K562 (cell line): Measurements from ENCODE around the gene KIAA0930. TPM values are rescaled to one million over a fixed set of nuclear protein-coding genes. Genes with fewer than 3 reads are reported as not detected.
A peak's percentile ranks its signal among the peaks of the same experiment; 100 is the strongest.

Experiments used
- ATF7 ChIP-seq: fragments of 450-650 bp; IDR thresholded peaks from 2 replicates; pipeline ENCODE4 v1.7.1; 2014; ENCODE audit warnings: mild to moderate bottlenecking, moderate library complexity
- CBFA2T2 ChIP-seq: fragments of 450-650 bp; conservative IDR thresholded peaks from 2 replicates; pipeline ENCODE4 v1.6.1; 2017; ENCODE audit warnings: mild to moderate bottlenecking
- EGR1 ChIP-seq: fragments of 450-650 bp; conservative IDR thresholded peaks from 2 replicates; pipeline ENCODE4 v1.6.1; 2017; ENCODE audit warnings: mild to moderate bottlenecking
- ESRRA ChIP-seq: fragments of 450-650 bp; IDR thresholded peaks from 2 replicates; pipeline ENCODE4 v1.6.1; 2014; ENCODE audit warnings: low read depth, mild to moderate bottlenecking, moderate library complexity, borderline replicate concordance
- POLR2G ChIP-seq: fragments of 200-400 bp; formaldehyde crosslinking; IDR thresholded peaks from 2 replicates; pipeline ENCODE4 v1.6.1; 2017; ENCODE audit warnings: low read depth, mild to moderate bottlenecking, antibody characterized with exemption, low read length, moderate library complexity
- RAD51 ChIP-seq: fragments of 450-650 bp; IDR thresholded peaks from 2 replicates; pipeline ENCODE4 v1.7.1; 2016; ENCODE audit warnings: low read depth, mild to moderate bottlenecking, borderline replicate concordance
- ZNF143 ChIP-seq: sonication (generic); formaldehyde crosslinking; IDR thresholded peaks from 2 replicates; pipeline ENCODE4 v1.9.0; 2022; ENCODE audit warnings: mild to moderate bottlenecking, missing genetic modification reagents
- ZNF212 ChIP-seq: fragments of 450-650 bp; formaldehyde crosslinking; IDR thresholded peaks from 2 replicates; pipeline ENCODE4 v1.4.0; 2020; ENCODE audit warnings: mild to moderate bottlenecking
- ZNF274 ChIP-seq: IDR thresholded peaks from 2 replicates; pipeline ENCODE4 v1.6.1; 2011; ENCODE audit warnings: low read depth, mild to moderate bottlenecking, low read length, moderate library complexity, borderline replicate concordance
- ZNF282 ChIP-seq: sonication (generic); formaldehyde crosslinking; IDR thresholded peaks from 2 replicates; pipeline ENCODE4 v1.8.1; 2023; ENCODE audit warnings: missing genetic modification reagents
- ZNF561 ChIP-seq: fragments of 450-650 bp; formaldehyde crosslinking; conservative IDR thresholded peaks from 2 replicates; pipeline ENCODE4 v1.4.0; 2020; ENCODE audit warnings: mild to moderate bottlenecking, moderate library complexity
- polyA plus RNA-seq, 8 experiments: library from polyadenylated mRNA; depleted of rRNA in 4 of 8; stranded (reverse) in 5 of 8; unstranded in 3 of 8; fragments of >200 nt; fragmentation: Nextera tagmentation in 2 of 8; fragmentation: Illumina TruSeq in 1 of 8; extraction: Ambion mirVana in 2 of 8; extraction: Trizol in 1 of 8; gene quantifications; 2 replicates each; pipeline versions ENCODE4 v1.2.1 to v1.2.3, GENCODE V29; 2011 to 2014; ENCODE audit warnings: inconsistent platforms in 1 of 8, missing spikeins in 1 of 8
- total RNA-seq, 7 experiments: library from RNA; depleted of rRNA in 6 of 7; stranded (reverse); fragments of >200 nt in 6 of 7; fragmentation: Illumina TruSeq in 2 of 7; extraction: Trizol in 2 of 7; gene quantifications; 2 replicates each; pipeline versions ENCODE4 v1.2.1 to v1.2.3, GENCODE V29; 2011 to 2021; ENCODE audit warnings: low replicate concordance in 1 of 7
- TF ChIP-seq, protein P1 (sequence below): fragments of 450-650 bp; IDR thresholded peaks from 2 replicates; pipeline ENCODE4 v1.6.1; 2016; ENCODE audit warnings: mild to moderate bottlenecking, moderate library complexity
- TF ChIP-seq, protein P2 (sequence below): fragments of 250-450 bp; sonication (Bioruptor Pico); IDR thresholded peaks from 2 replicates; pipeline ENCODE4 v1.4.0; 2020; ENCODE audit warnings: mild to moderate bottlenecking, moderate library complexity

KIAA0930 gene
- total and polyA plus RNA-seq, 9 of the 15 experiments (the other 6 are each of a cell fraction or from before 2014, with no cell fraction given) = 0.24 to 12.1 (median 6.4) TPM

DNA sequence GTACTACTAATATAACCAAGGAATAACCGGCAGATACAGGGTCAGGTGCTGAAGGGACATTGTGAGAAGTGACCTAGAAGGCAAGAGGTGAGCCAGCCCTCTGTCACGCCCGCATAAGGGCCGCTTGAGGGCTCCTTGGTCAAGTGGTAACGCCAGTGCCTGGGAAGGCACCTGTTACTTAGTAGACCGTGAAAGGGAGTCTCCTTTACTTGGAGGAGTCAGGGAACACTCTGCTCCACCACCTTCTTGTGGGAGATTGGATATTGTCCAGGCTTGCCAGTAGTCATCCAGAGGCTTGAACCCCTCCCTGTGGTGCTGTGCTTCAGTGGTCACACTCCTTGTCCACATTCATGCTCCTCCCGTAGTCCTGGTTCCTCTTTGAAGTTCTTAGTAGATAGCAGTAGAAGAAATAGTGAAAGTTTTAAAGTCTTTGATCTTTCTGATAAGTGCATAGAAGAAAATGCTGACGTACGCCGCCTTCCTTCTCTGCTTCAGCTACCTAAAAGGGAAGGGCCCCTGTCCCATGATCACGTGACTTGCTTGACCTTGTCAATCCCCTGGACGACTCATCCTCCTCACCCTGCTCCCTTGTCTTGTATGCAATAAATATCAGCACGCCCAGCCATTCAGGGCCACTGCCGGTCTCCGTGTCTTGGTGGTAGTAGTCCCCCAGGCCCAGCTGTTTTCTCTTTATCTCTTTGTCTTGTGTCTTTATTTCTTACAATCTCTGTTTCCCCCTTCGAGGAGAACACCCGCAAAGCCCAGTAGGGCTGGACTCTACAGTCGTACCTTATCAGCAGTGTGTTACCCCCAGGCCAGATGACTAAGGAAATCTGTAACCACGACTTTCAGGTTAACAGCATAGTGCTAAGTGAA, 70.9 kb downstream of the KIAA0930 start (continued):
- TF ChIP-seq, protein P1, sequence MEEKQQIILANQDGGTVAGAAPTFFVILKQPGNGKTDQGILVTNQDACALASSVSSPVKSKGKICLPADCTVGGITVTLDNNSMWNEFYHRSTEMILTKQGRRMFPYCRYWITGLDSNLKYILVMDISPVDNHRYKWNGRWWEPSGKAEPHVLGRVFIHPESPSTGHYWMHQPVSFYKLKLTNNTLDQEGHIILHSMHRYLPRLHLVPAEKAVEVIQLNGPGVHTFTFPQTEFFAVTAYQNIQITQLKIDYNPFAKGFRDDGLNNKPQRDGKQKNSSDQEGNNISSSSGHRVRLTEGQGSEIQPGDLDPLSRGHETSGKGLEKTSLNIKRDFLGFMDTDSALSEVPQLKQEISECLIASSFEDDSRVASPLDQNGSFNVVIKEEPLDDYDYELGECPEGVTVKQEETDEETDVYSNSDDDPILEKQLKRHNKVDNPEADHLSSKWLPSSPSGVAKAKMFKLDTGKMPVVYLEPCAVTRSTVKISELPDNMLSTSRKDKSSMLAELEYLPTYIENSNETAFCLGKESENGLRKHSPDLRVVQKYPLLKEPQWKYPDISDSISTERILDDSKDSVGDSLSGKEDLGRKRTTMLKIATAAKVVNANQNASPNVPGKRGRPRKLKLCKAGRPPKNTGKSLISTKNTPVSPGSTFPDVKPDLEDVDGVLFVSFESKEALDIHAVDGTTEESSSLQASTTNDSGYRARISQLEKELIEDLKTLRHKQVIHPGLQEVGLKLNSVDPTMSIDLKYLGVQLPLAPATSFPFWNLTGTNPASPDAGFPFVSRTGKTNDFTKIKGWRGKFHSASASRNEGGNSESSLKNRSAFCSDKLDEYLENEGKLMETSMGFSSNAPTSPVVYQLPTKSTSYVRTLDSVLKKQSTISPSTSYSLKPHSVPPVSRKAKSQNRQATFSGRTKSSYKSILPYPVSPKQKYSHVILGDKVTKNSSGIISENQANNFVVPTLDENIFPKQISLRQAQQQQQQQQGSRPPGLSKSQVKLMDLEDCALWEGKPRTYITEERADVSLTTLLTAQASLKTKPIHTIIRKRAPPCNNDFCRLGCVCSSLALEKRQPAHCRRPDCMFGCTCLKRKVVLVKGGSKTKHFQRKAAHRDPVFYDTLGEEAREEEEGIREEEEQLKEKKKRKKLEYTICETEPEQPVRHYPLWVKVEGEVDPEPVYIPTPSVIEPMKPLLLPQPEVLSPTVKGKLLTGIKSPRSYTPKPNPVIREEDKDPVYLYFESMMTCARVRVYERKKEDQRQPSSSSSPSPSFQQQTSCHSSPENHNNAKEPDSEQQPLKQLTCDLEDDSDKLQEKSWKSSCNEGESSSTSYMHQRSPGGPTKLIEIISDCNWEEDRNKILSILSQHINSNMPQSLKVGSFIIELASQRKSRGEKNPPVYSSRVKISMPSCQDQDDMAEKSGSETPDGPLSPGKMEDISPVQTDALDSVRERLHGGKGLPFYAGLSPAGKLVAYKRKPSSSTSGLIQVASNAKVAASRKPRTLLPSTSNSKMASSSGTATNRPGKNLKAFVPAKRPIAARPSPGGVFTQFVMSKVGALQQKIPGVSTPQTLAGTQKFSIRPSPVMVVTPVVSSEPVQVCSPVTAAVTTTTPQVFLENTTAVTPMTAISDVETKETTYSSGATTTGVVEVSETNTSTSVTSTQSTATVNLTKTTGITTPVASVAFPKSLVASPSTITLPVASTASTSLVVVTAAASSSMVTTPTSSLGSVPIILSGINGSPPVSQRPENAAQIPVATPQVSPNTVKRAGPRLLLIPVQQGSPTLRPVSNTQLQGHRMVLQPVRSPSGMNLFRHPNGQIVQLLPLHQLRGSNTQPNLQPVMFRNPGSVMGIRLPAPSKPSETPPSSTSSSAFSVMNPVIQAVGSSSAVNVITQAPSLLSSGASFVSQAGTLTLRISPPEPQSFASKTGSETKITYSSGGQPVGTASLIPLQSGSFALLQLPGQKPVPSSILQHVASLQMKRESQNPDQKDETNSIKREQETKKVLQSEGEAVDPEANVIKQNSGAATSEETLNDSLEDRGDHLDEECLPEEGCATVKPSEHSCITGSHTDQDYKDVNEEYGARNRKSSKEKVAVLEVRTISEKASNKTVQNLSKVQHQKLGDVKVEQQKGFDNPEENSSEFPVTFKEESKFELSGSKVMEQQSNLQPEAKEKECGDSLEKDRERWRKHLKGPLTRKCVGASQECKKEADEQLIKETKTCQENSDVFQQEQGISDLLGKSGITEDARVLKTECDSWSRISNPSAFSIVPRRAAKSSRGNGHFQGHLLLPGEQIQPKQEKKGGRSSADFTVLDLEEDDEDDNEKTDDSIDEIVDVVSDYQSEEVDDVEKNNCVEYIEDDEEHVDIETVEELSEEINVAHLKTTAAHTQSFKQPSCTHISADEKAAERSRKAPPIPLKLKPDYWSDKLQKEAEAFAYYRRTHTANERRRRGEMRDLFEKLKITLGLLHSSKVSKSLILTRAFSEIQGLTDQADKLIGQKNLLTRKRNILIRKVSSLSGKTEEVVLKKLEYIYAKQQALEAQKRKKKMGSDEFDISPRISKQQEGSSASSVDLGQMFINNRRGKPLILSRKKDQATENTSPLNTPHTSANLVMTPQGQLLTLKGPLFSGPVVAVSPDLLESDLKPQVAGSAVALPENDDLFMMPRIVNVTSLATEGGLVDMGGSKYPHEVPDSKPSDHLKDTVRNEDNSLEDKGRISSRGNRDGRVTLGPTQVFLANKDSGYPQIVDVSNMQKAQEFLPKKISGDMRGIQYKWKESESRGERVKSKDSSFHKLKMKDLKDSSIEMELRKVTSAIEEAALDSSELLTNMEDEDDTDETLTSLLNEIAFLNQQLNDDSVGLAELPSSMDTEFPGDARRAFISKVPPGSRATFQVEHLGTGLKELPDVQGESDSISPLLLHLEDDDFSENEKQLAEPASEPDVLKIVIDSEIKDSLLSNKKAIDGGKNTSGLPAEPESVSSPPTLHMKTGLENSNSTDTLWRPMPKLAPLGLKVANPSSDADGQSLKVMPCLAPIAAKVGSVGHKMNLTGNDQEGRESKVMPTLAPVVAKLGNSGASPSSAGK = no peak
- TF ChIP-seq ZNF212 (CRISPR knock-in tag) = no peak
- TF ChIP-seq ZNF143 (CRISPR knock-in tag) = no peak
- no peak for TF ChIP-seq ATF7
- TF ChIP-seq ESRRA = peak; percentile 64
- TF ChIP-seq, protein P2, sequence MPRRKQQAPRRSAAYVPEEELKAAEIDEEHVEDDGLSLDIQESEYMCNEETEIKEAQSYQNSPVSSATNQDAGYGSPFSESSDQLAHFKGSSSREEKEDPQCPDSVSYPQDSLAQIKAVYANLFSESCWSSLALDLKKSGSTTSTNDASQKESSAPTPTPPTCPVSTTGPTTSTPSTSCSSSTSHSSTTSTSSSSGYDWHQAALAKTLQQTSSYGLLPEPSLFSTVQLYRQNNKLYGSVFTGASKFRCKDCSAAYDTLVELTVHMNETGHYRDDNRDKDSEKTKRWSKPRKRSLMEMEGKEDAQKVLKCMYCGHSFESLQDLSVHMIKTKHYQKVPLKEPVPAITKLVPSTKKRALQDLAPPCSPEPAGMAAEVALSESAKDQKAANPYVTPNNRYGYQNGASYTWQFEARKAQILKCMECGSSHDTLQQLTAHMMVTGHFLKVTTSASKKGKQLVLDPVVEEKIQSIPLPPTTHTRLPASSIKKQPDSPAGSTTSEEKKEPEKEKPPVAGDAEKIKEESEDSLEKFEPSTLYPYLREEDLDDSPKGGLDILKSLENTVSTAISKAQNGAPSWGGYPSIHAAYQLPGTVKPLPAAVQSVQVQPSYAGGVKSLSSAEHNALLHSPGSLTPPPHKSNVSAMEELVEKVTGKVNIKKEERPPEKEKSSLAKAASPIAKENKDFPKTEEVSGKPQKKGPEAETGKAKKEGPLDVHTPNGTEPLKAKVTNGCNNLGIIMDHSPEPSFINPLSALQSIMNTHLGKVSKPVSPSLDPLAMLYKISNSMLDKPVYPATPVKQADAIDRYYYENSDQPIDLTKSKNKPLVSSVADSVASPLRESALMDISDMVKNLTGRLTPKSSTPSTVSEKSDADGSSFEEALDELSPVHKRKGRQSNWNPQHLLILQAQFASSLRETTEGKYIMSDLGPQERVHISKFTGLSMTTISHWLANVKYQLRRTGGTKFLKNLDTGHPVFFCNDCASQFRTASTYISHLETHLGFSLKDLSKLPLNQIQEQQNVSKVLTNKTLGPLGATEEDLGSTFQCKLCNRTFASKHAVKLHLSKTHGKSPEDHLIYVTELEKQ (CRISPR knock-in tag) = no peak
- TF ChIP-seq ZNF274 = no peak
- no peak for TF ChIP-seq ZNF282
- peak; percentile 96 for TF ChIP-seq RAD51
- TF ChIP-seq POLR2G = no peak
- TF ChIP-seq EGR1 = no peak
- no peak for TF ChIP-seq ZNF561 (CRISPR knock-in tag)
- TF ChIP-seq CBFA2T2 = peak; percentile 76
